IMR-90 (cell line): ENCODE measurements around the gene CD8B. TPM values are rescaled to one million over a fixed set of nuclear protein-coding genes. Genes with fewer than 3 reads are reported as not detected.

ENCODE experiments used
- ATAC-seq: fragments of 200-7000 bp; cut with Tn5 transposase; 2 replicates; pipeline ENCODE4 v1.9.1; 2020; ENCODE audit warnings: low read depth, mild to moderate bottlenecking, moderate library complexity
- BruUV-seq: library from RNA; stranded (reverse); fragments of 400-500 nt; replicated peaks from 2 replicates; lab custom pipeline; 2021; lab: Mats Ljungman, UMichigan
- CTCF ChIA-PET: fragments of 300-600 bp; formaldehyde crosslinking; extraction: SDS; loops from one replicate; lab custom pipeline; 2021; ENCODE audit warnings: antibody characterized with exemption; lab: Yijun Ruan, JAX
- POLR2A ChIA-PET: fragments of 300-600 bp; sonication (Branson Sonifier 250); formaldehyde crosslinking; loops from one replicate; lab custom pipeline; 2022; ENCODE audit warnings: antibody characterized with exemption; ENCODE audit not compliant: unreplicated experiment; lab: Charles Lee
- DNase-seq: peaks from one replicate; pipeline ENCODE4 v3.0.0; 2013
- H2AFZ ChIP-seq: replicated peaks from 2 replicates; pipeline ENCODE3; 2013; ENCODE audit warnings: low read length, mild to moderate bottlenecking; ENCODE audit not compliant: poor library complexity
- H2AK5ac ChIP-seq: 2 replicates; pipeline ENCODE4 v1.6.1; 2013; ENCODE audit warnings: low read depth, low read length, inconsistent platforms
- H2AK9ac ChIP-seq: replicated peaks from 2 replicates; pipeline ENCODE3; 2013; ENCODE audit warnings: mild to moderate bottlenecking, low read depth, low read length, moderate library complexity; ENCODE audit not compliant: poor library complexity
- H2BK120ac ChIP-seq: 2 replicates; pipeline ENCODE4 v1.6.1; 2013; ENCODE audit warnings: low read depth, low read length, inconsistent platforms
- H2BK15ac ChIP-seq: 3 replicates; pipeline ENCODE4 v1.6.1; 2013; ENCODE audit warnings: low read depth, low read length, inconsistent platforms
- H2BK20ac ChIP-seq: 2 replicates; pipeline ENCODE4 v1.6.1; 2013; ENCODE audit warnings: low read depth, mild to moderate bottlenecking, inconsistent platforms, low read length, moderate library complexity
- H2BK5ac ChIP-seq: 2 replicates; pipeline ENCODE4 v1.6.1; 2013; ENCODE audit warnings: mild to moderate bottlenecking, low read depth, low read length, inconsistent platforms; ENCODE audit not compliant: poor library complexity, severe bottlenecking
- H3K14ac ChIP-seq: replicated peaks from 2 replicates; pipeline ENCODE4 v1.6.1; 2013; ENCODE audit warnings: low read depth, low read length, inconsistent platforms
- H3K18ac ChIP-seq: 2 replicates; pipeline ENCODE4 v1.6.1; 2013; ENCODE audit warnings: low read depth, low read length, control low read depth
- H3K23ac ChIP-seq: 2 replicates; pipeline ENCODE4 v1.6.1; 2013; ENCODE audit warnings: low read depth, low read length, inconsistent platforms
- H3K27ac ChIP-seq: 2 replicates; pipeline ENCODE4 v1.5.1; 2013; ENCODE audit warnings: mild to moderate bottlenecking, control low read depth, low read length; ENCODE audit not compliant: insufficient read depth
- H3K27me3 ChIP-seq: 2 replicates; pipeline ENCODE4 v1.6.1; 2013; ENCODE audit warnings: low read length; ENCODE audit not compliant: control insufficient read depth, insufficient read depth
- H3K36me3 ChIP-seq: 2 replicates; pipeline ENCODE4 v1.6.1; 2013; ENCODE audit warnings: low read length, mixed read lengths; ENCODE audit not compliant: control insufficient read depth, insufficient read depth
- H3K4ac ChIP-seq: 2 replicates; pipeline ENCODE4 v1.6.1; 2013; ENCODE audit warnings: low read depth, low read length, inconsistent platforms
- H3K4me1 ChIP-seq: 2 replicates; pipeline ENCODE4 v1.6.1; 2013; ENCODE audit warnings: low read length, mixed read lengths; ENCODE audit not compliant: control insufficient read depth, insufficient read depth
- H3K4me2 ChIP-seq: 2 replicates; pipeline ENCODE4 v1.6.1; 2013; ENCODE audit warnings: low read depth, mild to moderate bottlenecking, control low read depth, low read length, moderate library complexity
- H3K4me3 ChIP-seq: 2 replicates; pipeline ENCODE4 v1.5.1; 2013; ENCODE audit warnings: low read depth, mild to moderate bottlenecking, control low read depth, low read length, moderate library complexity; ENCODE audit not compliant: insufficient read depth
- H3K56ac ChIP-seq: 2 replicates; pipeline ENCODE4 v1.6.1; 2013; ENCODE audit warnings: low read length, inconsistent platforms; ENCODE audit not compliant: insufficient read depth; ENCODE audit errors: extremely low read depth
- H3K79me1 ChIP-seq, 2 experiments: 2 replicates each; pipeline ENCODE4 v1.6.1; 2013; ENCODE audit warnings: low read length in 2 of 2, inconsistent platforms in 1 of 2, low read depth in 1 of 2
- H3K9ac ChIP-seq: 2 replicates; pipeline ENCODE4 v1.6.1; 2013; ENCODE audit warnings: low read depth, low read length, control low read depth
- H3K9me1 ChIP-seq: 2 replicates; pipeline ENCODE4 v1.6.1; 2013; ENCODE audit warnings: low read length, inconsistent platforms; ENCODE audit not compliant: insufficient read depth
- H3K9me3 ChIP-seq: 2 replicates; pipeline ENCODE4 v1.6.1; 2013; ENCODE audit warnings: low read length; ENCODE audit not compliant: control insufficient read depth, insufficient read depth
- H4K20me1 ChIP-seq: 2 replicates; pipeline ENCODE4 v1.6.1; 2013; ENCODE audit warnings: low read length, inconsistent platforms; ENCODE audit not compliant: insufficient read depth
- H4K5ac ChIP-seq: 2 replicates; pipeline ENCODE4 v1.6.1; 2013; ENCODE audit warnings: mild to moderate bottlenecking, low read depth, low read length, control low read depth
- H4K8ac ChIP-seq, 2 experiments: 2 replicates each; pipeline ENCODE4 v1.6.1; 2013; ENCODE audit warnings: low read depth in 2 of 2, low read length in 2 of 2, control low read depth in 1 of 2, inconsistent platforms in 1 of 2
- H4K91ac ChIP-seq: 2 replicates; pipeline ENCODE4 v1.6.1; 2013; ENCODE audit warnings: low read depth, low read length, inconsistent platforms; ENCODE audit not compliant: insufficient read depth
- BHLHE40 ChIP-seq: fragments of 150-350 bp; IDR thresholded peaks from 2 replicates; pipeline ENCODE4 v1.6.1; 2016; ENCODE audit warnings: mild to moderate bottlenecking, low read depth, low read length
- CEBPB ChIP-seq: IDR thresholded peaks from 2 replicates; pipeline ENCODE4 v1.6.1; 2012; ENCODE audit warnings: low read depth, low read length, improper control_type of control experiment
- CHD1 ChIP-seq: IDR thresholded peaks from 2 replicates; pipeline ENCODE4 v1.6.1; 2012; ENCODE audit warnings: low read depth, low read length, improper control_type of control experiment
- FOS ChIP-seq: fragments of 150-350 bp; IDR thresholded peaks from 2 replicates; pipeline ENCODE4 v1.6.1; 2016; ENCODE audit warnings: low read depth, low read length
- MAZ ChIP-seq: IDR thresholded peaks from 2 replicates; pipeline ENCODE4 v1.6.1; 2012; ENCODE audit warnings: low read depth, mild to moderate bottlenecking, low read length, improper control_type of control experiment, moderate library complexity, borderline replicate concordance
- NFE2L2 ChIP-seq: fragments of 150-350 bp; IDR thresholded peaks from 2 replicates; pipeline ENCODE4 v1.6.1; 2016; ENCODE audit warnings: low read depth, mild to moderate bottlenecking, low read length
- POLR2A ChIP-seq: IDR thresholded peaks from 2 replicates; pipeline ENCODE4 v1.6.1; 2012; ENCODE audit warnings: mild to moderate bottlenecking, low read depth, low read length
- RFX5 ChIP-seq: IDR thresholded peaks from 2 replicates; pipeline ENCODE4 v1.8.0; 2012; ENCODE audit warnings: low read depth, mild to moderate bottlenecking, low read length, moderate library complexity
- SMC3 ChIP-seq: fragments of 150-350 bp; IDR thresholded peaks from 2 replicates; pipeline ENCODE4 v1.6.1; 2016; ENCODE audit warnings: low read depth, mild to moderate bottlenecking, antibody characterized with exemption, low read length, moderate library complexity
- WGBS, 2 experiments: methylation state at CpG; one replicate each; pipeline versions ENCODE4 v1.1.5 to v1.1.7; 2013; ENCODE audit warnings: missing lambda C conversion rate in 2 of 2; ENCODE audit not compliant: insufficient read length in 1 of 2; ENCODE audit errors: extremely low coverage in 2 of 2; 5-methylcytosine and 5-hydroxymethylcytosine counted together
- dilution Hi-C: fragments of 300-500 bp; cut with HindIII; formaldehyde crosslinking; loops from one replicate; pipeline ENCODE4 v1.14.3; 2018; ENCODE audit warnings: low sequenced_read_pairs; ENCODE audit not compliant: unreplicated experiment
- in situ Hi-C: fragments of 300-500 bp; cut with MboI; formaldehyde crosslinking; loops from 3 replicates; pipeline ENCODE4 v1.14.3; 2019; ENCODE audit warnings: low sequenced_read_pairs, inconsistent platforms, mixed read lengths
- intact Hi-C: fragments of 100-400 bp; cut with micrococcal nuclease; formaldehyde crosslinking; loops from 2 replicates; pipeline ENCODE4 v1.10.0; 2022
- polyA plus RNA-seq, 3 experiments: library from polyadenylated mRNA; depleted of rRNA; stranded (reverse); fragments of >200 nt; gene quantifications; 2 replicates each; pipeline ENCODE4 v1.2.3, GENCODE V29; 2012; ENCODE audit warnings: low replicate concordance in 1 of 3
- total RNA-seq: library from RNA; depleted of rRNA; stranded (reverse); fragments of >200 nt; gene quantifications from 2 replicates; pipeline ENCODE4 v1.2.3, GENCODE V29; 2012
- TF ChIP-seq, protein P1 (sequence below): fragments of 150-350 bp; IDR thresholded peaks from 2 replicates; pipeline ENCODE4 v1.6.1; 2016; ENCODE audit warnings: low read depth, mild to moderate bottlenecking, low read length, moderate library complexity, borderline replicate concordance

The CD8B gene
- total and polyA plus RNA-seq, 2 of the 4 experiments (the other 2 are of a cell fraction), result not detected

DNA sequence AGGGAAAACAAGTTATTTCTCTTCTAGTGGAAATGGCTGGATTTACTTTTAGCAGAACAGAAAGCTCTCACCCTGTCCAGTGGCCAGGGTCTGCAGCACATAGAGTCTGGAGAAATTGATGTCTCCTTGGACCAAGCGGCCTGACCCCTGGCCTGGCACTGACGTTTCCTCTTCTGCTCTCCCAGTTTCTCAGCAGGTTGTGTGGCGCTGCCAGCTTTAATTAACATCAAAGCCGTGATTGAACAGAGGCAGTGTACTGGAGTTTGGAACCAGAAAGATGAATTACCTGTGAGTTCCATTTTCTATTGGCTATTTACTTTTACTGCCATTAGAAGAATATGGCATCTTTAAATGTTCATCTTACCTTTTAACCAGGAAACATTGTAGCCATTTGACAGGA is 91.8 kb downstream of the CD8B start:
- Histone ChIP-seq H3K27me3 (no peaks in the 10 kb centered on the region), H3K27ac (no peak overlapping the region), H3K56ac (no peak overlapping the region), H3K9me1 (no peaks in the 10 kb centered on the region), H2BK20ac (no peak overlapping the region), H3K9me3 (no peaks in the 10 kb centered on the region), H3K9ac (no peak overlapping the region), H3K36me3 (peaks cover 21% of the 10 kb centered on the region), H3K23ac (no peak overlapping the region), H3K14ac (no peak overlapping the region), H2AK9ac (no peak overlapping the region), H4K91ac (no peak overlapping the region), H3K4me1 (no peaks in the 10 kb centered on the region), H3K4me3 (no peak overlapping the region), H2BK120ac (no peak overlapping the region), H3K4me2 (no peak overlapping the region), H3K79me1 (no peaks in the 10 kb centered on the region), H2BK15ac (no peak overlapping the region), H4K8ac (no peak overlapping the region), H3K4ac (no peak overlapping the region), H4K5ac (no peak overlapping the region), H3K18ac (no peak overlapping the region), H2BK5ac (no peak overlapping the region), H2AFZ (no peak overlapping the region), H2AK5ac (no peak overlapping the region), H4K20me1 (no peaks in the 10 kb centered on the region)
- CTCF ChIA-PET, result interaction anchor here (0.6 kb wide), 1 partner anchor 1161 kb away, joined by 3 read pairs; no protein-coding TSS in a partner anchor
- ATAC-seq (no peak), DNase-seq (no peak)
- in situ Hi-C loops, result no loop called here
- dilution Hi-C loops, result no loop called here
- intact Hi-C loops, result no loop called here
- WGBS, 2 experiments, result no CpG with 5 or more reads among the region's 4 CpGs
- no peak for TF ChIP-seq BHLHE40
- no peak for TF ChIP-seq MAZ
- TF ChIP-seq POLR2A, result no peak
- TF ChIP-seq, protein P1, sequence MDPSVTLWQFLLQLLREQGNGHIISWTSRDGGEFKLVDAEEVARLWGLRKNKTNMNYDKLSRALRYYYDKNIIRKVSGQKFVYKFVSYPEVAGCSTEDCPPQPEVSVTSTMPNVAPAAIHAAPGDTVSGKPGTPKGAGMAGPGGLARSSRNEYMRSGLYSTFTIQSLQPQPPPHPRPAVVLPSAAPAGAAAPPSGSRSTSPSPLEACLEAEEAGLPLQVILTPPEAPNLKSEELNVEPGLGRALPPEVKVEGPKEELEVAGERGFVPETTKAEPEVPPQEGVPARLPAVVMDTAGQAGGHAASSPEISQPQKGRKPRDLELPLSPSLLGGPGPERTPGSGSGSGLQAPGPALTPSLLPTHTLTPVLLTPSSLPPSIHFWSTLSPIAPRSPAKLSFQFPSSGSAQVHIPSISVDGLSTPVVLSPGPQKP, result no peak
- TF ChIP-seq SMC3, result no peak
- TF ChIP-seq CEBPB, result no peak
- TF ChIP-seq RFX5, result no peak
- TF ChIP-seq FOS, result no peak
- no peak for TF ChIP-seq NFE2L2
- TF ChIP-seq CHD1, result no peak
- BruUV-seq, result no TSS peak
- POLR2A ChIA-PET, result no interaction called here
